HG03342 (cell line): ENCODE measurements around the gene CLIP4.
A peak's percentile ranks its signal among the peaks of the same experiment; 100 is the strongest.
"Not testable (repeated sequence)": the region's sequence is repeated elsewhere in the genome, so short reads cannot be mapped to it uniquely, and the experiment has no call there.

Source experiments
- ATAC-seq: cut with Tn5 transposase; IDR thresholded peaks from one replicate; pipeline ENCODE4 v1.9.1; 2021; ENCODE audit warnings: mild to moderate bottlenecking, moderate library complexity; ENCODE audit not compliant: unreplicated experiment

CLIP4 gene, protein sequence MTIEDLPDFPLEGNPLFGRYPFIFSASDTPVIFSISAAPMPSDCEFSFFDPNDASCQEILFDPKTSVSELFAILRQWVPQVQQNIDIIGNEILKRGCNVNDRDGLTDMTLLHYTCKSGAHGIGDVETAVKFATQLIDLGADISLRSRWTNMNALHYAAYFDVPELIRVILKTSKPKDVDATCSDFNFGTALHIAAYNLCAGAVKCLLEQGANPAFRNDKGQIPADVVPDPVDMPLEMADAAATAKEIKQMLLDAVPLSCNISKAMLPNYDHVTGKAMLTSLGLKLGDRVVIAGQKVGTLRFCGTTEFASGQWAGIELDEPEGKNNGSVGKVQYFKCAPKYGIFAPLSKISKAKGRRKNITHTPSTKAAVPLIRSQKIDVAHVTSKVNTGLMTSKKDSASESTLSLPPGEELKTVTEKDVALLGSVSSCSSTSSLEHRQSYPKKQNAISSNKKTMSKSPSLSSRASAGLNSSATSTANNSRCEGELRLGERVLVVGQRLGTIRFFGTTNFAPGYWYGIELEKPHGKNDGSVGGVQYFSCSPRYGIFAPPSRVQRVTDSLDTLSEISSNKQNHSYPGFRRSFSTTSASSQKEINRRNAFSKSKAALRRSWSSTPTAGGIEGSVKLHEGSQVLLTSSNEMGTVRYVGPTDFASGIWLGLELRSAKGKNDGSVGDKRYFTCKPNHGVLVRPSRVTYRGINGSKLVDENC

GRCh38 chr2:29114946-29115609, at the start of gene CLIP4:
Gene CLIP4, plus strand, starts transcription at chr2:29115415. Its CDS starts 5,974 bp downstream, at chr2:29121389.
- ATAC-seq, result peak; percentile 36

GRCh38 chr2:29066271-29066860, 48.8 kb upstream of the CLIP4 start:
- no peak for ATAC-seq

GRCh38 chr2:29066997-29067605, 48.1 kb upstream of the CLIP4 start:
- ATAC-seq, result no peak

- ATAC-seq, result no peak
These were observed 46.7 kb upstream of the CLIP4 start for GRCh38 chr2:29068513-29068912.

DNA sequence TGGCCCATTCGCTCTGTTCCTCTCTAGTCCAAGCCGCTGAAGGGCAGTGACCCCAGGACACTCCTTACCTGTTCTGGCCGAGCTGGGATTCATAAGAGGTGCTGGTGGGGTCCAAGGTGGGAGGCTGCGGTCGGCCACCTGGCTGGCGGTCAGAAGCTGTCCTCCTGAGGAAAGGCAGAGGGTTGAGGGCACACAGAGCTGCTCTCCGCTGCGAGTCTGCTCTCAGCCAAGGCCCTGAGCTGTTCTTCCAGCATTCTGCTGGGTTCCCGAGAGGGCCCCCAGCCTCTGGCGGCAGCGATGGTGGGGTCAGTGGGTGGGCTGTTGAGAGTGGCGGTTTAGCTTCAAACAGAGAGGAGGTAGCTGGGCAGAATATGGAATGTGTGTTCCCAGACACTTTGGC, 44.7 kb upstream of the CLIP4 start:
- ATAC-seq, result no peak

- ATAC-seq, result no peak
These were observed 43.9 kb upstream of the CLIP4 start for GRCh38 chr2:29071032-29071975.

GRCh38 chr2:29072251-29072650, 43.0 kb upstream of the CLIP4 start:
- ATAC-seq, result no peak

DNA sequence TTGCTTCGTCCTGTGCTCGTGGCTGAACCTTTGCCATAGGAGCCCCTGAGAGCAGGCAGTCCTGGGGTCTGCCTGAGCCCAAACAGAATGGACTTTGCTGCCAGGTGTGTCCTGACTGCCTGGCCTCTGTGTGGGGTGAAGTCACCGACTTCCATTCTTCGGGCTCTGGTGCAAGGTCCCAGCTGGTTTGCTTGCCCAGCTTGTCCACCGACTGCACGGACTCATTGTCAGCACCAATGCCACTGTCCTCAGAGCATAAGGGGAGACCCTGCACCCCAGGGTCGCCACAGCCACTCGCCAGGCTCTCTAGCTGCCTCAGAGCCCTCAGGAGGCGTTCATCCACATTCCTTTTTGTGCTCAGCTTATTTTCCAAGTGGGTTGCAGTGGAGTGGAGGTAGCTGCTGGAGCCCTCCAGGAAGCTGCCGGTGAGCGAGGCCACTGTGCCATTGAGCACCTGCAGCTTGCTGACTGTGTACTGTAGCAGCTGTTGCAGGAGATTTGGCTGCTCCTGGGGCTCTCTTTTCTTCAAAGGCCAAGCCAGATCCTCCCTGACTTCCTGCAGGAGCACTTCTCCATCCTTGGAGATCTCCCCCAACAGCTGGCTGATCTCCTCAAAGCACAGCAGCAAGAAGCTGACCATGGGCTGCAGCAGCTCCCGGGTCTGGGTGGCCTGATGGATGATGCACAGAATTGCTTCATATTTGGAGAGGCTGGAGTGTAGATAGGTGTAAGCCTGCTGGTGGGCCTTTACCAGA, 42.1 kb upstream of the CLIP4 start:
- no peak for ATAC-seq

GRCh38 chr2:29073933-29074332, 41.3 kb upstream of the CLIP4 start:
- ATAC-seq, result peak; percentile 64

GRCh38 chr2:29074411-29074810, 40.8 kb upstream of the CLIP4 start, which contains the start of gene PCARE:
Gene PCARE, minus strand, starts transcription at chr2:29074523. Its CDS starts 262 bp downstream, at chr2:29074261.
- ATAC-seq, result no peak

GRCh38 chr2:29075894-29076705, 39.1 kb upstream of the CLIP4 start:
- no peak for ATAC-seq

GRCh38 chr2:29079887-29080286, 35.3 kb upstream of the CLIP4 start:
- no peak for ATAC-seq

GRCh38 chr2:29080886-29081743, 34.1 kb upstream of the CLIP4 start:
- ATAC-seq, result no peak

GRCh38 chr2:29082804-29083495, 32.3 kb upstream of the CLIP4 start:
- peak; percentile 61 for ATAC-seq

- ATAC-seq, result no peak
These were observed 30.7 kb upstream of the CLIP4 start for GRCh38 chr2:29084554-29084953.

- not testable (repeated sequence) for ATAC-seq
These were observed 24.9 kb upstream of the CLIP4 start for GRCh38 chr2:29090311-29090710.

GRCh38 chr2:29096969-29097368, 18.2 kb upstream of the CLIP4 start:
- ATAC-seq, result no peak
